Hepatocyte (in vitro differentiated cells): ENCODE data around the gene FOXN3. TPM values are rescaled to one million over a fixed set of nuclear protein-coding genes. Genes with fewer than 3 reads are reported as not detected.
A peak's percentile ranks its signal among the peaks of the same experiment; 100 is the strongest.

Experiments
- DNase-seq: peaks from one replicate; pipeline ENCODE4 v3.0.0-alpha.2; 2016; ENCODE audit warnings: low spot score
- H2AFZ ChIP-seq: fragments of 200-600 bp; sonication (generic); 2 replicates; pipeline ENCODE4 v1.6.0; 2016; ENCODE audit warnings: antibody characterized with exemption, mild to moderate bottlenecking
- H3K27ac ChIP-seq: fragments of 200-600 bp; sonication (generic); 2 replicates; pipeline ENCODE4 v1.5.1; 2016; ENCODE audit warnings: mild to moderate bottlenecking
- H3K27me3 ChIP-seq: fragments of 200-600 bp; sonication (generic); 2 replicates; pipeline ENCODE4 v1.6.1; 2016
- H3K36me3 ChIP-seq: fragments of 200-600 bp; sonication (generic); replicated peaks from 2 replicates; pipeline ENCODE4 v1.5.1; 2016; ENCODE audit warnings: low read depth; ENCODE audit not compliant: insufficient read depth
- H3K4me1 ChIP-seq: fragments of 200-600 bp; sonication (generic); 2 replicates; pipeline ENCODE4 v1.5.1; 2016; ENCODE audit warnings: mild to moderate bottlenecking, moderate library complexity; ENCODE audit not compliant: insufficient read depth
- H3K4me2 ChIP-seq: fragments of 200-600 bp; sonication (generic); 2 replicates; pipeline ENCODE4 v1.6.0; 2016
- H3K4me3 ChIP-seq: fragments of 200-600 bp; sonication (generic); 2 replicates; pipeline ENCODE4 v1.5.1; 2016; ENCODE audit warnings: mild to moderate bottlenecking
- H3K79me2 ChIP-seq: fragments of 200-600 bp; sonication (generic); 2 replicates; pipeline ENCODE4 v1.6.0; 2017; ENCODE audit warnings: mild to moderate bottlenecking
- H3K9me2 ChIP-seq: fragments of 200-600 bp; sonication (generic); replicated peaks from 2 replicates; pipeline ENCODE4 v1.6.0; 2017; ENCODE audit warnings: mild to moderate bottlenecking; ENCODE audit not compliant: insufficient read depth
- H3K9me3 ChIP-seq: fragments of 200-600 bp; sonication (generic); 2 replicates; pipeline ENCODE4 v1.5.1; 2016; ENCODE audit warnings: low read depth, mild to moderate bottlenecking
- H4K20me1 ChIP-seq: fragments of 200-600 bp; sonication (generic); 2 replicates; pipeline ENCODE4 v1.6.0; 2016; ENCODE audit warnings: mild to moderate bottlenecking; ENCODE audit not compliant: insufficient read depth, poor library complexity, severe bottlenecking
- EZH2 ChIP-seq: fragments of 200-600 bp; sonication (generic); IDR thresholded peaks from 2 replicates; pipeline ENCODE4 v1.6.1; 2016; ENCODE audit warnings: antibody characterized with exemption, mild to moderate bottlenecking, borderline replicate concordance
- EZH2phosphoT487 ChIP-seq: fragments of 200-600 bp; sonication (generic); IDR thresholded peaks from one replicate; pipeline ENCODE4 v1.6.1; 2018; ENCODE audit warnings: antibody characterized with exemption, mild to moderate bottlenecking, low read depth, moderate library complexity; ENCODE audit not compliant: unreplicated experiment, severe bottlenecking
- WGBS: methylation state at CpG from one replicate; pipeline ENCODE4 v1.1.6; 2016; ENCODE audit warnings: low lambda C conversion rate; ENCODE audit errors: missing lambda C conversion rate; 5-methylcytosine and 5-hydroxymethylcytosine counted together
- polyA plus RNA-seq: library from polyadenylated mRNA; unstranded; fragments of >200 nt; fragmentation: Nextera tagmentation; extraction: Ambion mirVana; gene quantifications from 2 replicates; pipeline ENCODE4 v1.2.1, GENCODE V29; 2016
- total RNA-seq: library from RNA; depleted of rRNA; stranded (reverse); fragments of >200 nt; gene quantifications from 2 replicates; pipeline ENCODE4 v1.2.3, GENCODE V29; 2014
- TF ChIP-seq, protein P1 (sequence below): fragments of 200-600 bp; sonication (generic); IDR thresholded peaks from 2 replicates; pipeline ENCODE4 v1.5.1; 2016; ENCODE audit warnings: antibody characterized with exemption, mild to moderate bottlenecking; ENCODE audit not compliant: poor library complexity

The FOXN3 gene
- total and polyA plus RNA-seq, 2 experiments from 2014 or later, result 42.2 to 47.6 TPM

DNA sequence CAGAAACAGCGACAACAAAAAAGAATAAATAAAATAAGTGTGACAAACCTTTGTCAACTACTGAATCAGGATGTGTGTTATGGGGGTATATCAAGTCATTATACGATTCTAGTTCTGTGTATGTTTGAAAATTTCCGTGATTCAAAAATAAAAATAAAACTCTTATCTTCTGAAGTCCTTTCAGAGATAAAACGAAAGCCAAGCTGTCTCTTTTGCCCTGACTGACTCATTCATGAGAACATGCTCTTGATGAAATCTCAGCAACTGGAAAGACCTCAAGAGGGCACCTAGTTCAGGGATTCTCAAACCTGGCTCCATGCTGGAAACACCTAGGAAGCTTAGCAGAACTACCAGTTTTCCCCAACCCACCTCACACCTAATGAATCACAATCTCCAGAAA, 9.2 kb downstream of the FOXN3 start:
- H3K4me3 ChIP-seq, result no peak overlapping the region
- H3K4me1 ChIP-seq, result no peaks in the 10 kb centered on the region
- peak overlapping the region; percentile 28 for H3K4me2 ChIP-seq
- H3K9me3 ChIP-seq, result no peaks in the 10 kb centered on the region
- peak overlapping the region; percentile 40 for H3K27ac ChIP-seq
- peaks cover 99% of the 10 kb centered on the region for H3K79me2 ChIP-seq
- WGBS, result 67% methylated on average over 4 of the region's 4 CpGs
- DNase-seq, result peak; percentile 42
- H2AFZ ChIP-seq, result no peak overlapping the region
- H3K36me3 ChIP-seq, result no peaks in the 10 kb centered on the region
- peaks cover 43% of the 10 kb centered on the region for H4K20me1 ChIP-seq
- TF ChIP-seq EZH2phosphoT487, result no peak
- TF ChIP-seq EZH2, result no peak
- TF ChIP-seq, protein P1, sequence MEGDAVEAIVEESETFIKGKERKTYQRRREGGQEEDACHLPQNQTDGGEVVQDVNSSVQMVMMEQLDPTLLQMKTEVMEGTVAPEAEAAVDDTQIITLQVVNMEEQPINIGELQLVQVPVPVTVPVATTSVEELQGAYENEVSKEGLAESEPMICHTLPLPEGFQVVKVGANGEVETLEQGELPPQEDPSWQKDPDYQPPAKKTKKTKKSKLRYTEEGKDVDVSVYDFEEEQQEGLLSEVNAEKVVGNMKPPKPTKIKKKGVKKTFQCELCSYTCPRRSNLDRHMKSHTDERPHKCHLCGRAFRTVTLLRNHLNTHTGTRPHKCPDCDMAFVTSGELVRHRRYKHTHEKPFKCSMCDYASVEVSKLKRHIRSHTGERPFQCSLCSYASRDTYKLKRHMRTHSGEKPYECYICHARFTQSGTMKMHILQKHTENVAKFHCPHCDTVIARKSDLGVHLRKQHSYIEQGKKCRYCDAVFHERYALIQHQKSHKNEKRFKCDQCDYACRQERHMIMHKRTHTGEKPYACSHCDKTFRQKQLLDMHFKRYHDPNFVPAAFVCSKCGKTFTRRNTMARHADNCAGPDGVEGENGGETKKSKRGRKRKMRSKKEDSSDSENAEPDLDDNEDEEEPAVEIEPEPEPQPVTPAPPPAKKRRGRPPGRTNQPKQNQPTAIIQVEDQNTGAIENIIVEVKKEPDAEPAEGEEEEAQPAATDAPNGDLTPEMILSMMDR, result no peak
- no peaks in the 10 kb centered on the region for H3K9me2 ChIP-seq
- H3K27me3 ChIP-seq, result no peaks in the 10 kb centered on the region

DNA sequence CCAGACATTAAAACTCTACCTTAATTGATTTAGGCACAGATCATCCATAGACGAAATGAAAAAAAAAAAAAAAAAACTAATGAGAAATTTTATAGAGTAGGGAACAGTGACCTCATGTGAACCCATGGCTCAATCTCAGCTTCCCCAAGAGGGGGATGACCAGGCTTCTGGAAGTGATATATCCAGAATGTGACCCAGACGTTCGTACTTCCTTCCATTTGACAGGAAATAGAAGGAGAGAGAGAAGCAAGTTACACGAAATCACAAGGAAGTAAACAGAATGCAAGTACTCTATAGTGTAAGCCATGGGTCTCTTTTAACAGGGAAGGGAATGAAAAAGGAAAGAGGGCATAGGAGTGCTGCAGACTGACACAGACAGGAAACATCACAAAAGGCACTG, 10.1 kb downstream of the FOXN3 start:
- Histone ChIP-seq H3K9me2 (no peaks in the 10 kb centered on the region), H3K27me3 (no peaks in the 10 kb centered on the region), H3K9me3 (no peaks in the 10 kb centered on the region), H2AFZ (no peak overlapping the region), H3K27ac (no peak overlapping the region), H3K4me3 (no peak overlapping the region), H3K4me2 (no peak overlapping the region), H3K4me1 (no peaks in the 10 kb centered on the region), H4K20me1 (peaks cover 43% of the 10 kb centered on the region), H3K79me2 (peaks cover 99% of the 10 kb centered on the region), H3K36me3 (no peaks in the 10 kb centered on the region)
- TF ChIP-seq, protein P1, result no peak
- no peak for TF ChIP-seq EZH2phosphoT487
- TF ChIP-seq EZH2, result no peak
- WGBS, result 58% methylated on average over 4 of the region's 4 CpGs
- DNase-seq, result no peak

DNA sequence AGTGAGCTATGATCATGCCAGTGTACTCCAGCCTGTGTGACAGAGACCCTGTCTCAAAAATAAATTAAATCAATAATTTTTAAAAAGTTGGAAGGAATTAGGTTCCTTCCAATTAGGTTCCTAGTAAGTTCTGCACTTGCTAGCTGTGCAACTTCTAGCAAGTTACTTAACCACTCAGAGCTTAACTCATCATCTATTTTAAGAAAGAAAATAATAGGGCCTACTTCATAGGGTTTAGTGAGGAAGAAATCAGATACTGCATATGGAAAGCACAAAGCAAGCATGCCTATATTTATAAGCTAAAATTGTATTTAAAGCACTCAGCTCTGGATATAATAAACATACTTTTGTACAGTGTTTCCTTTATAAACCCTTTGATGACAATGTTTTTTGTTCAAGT, 10.7 kb downstream of the FOXN3 start:
- no peak overlapping the region for H3K27ac ChIP-seq
- H3K4me3 ChIP-seq, result no peak overlapping the region
- no peaks in the 10 kb centered on the region for H3K9me2 ChIP-seq
- no peak overlapping the region for H2AFZ ChIP-seq
- H3K9me3 ChIP-seq, result no peaks in the 10 kb centered on the region
- H3K27me3 ChIP-seq, result no peaks in the 10 kb centered on the region
- TF ChIP-seq, protein P1, result no peak
- TF ChIP-seq EZH2phosphoT487, result no peak
- no peak for TF ChIP-seq EZH2
- H3K4me1 ChIP-seq, result no peaks in the 10 kb centered on the region
- no peaks in the 10 kb centered on the region for H3K36me3 ChIP-seq
- DNase-seq, result no peak
- peaks cover 47% of the 10 kb centered on the region for H4K20me1 ChIP-seq
- H3K4me2 ChIP-seq, result no peak overlapping the region
- peaks cover 99% of the 10 kb centered on the region for H3K79me2 ChIP-seq

GRCh38 chr14:89405712-89406111, 11.3 kb downstream of the FOXN3 start:
- peaks cover 54% of the 10 kb centered on the region for H4K20me1 ChIP-seq
- no peaks in the 10 kb centered on the region for H3K9me3 ChIP-seq
- 96% methylated on average over 5 of the region's 5 CpGs for WGBS
- H3K27me3 ChIP-seq, result no peaks in the 10 kb centered on the region
- no peak for DNase-seq
- H3K36me3 ChIP-seq, result no peaks in the 10 kb centered on the region
- TF ChIP-seq, protein P1, result no peak
- TF ChIP-seq EZH2phosphoT487 (no peak), EZH2 (no peak)
- no peaks in the 10 kb centered on the region for H3K4me1 ChIP-seq
- H3K27ac ChIP-seq, result no peak overlapping the region
- H3K9me2 ChIP-seq, result no peaks in the 10 kb centered on the region
- no peak overlapping the region for H3K4me3 ChIP-seq
- H3K4me2 ChIP-seq, result no peak overlapping the region
- no peak overlapping the region for H2AFZ ChIP-seq
- H3K79me2 ChIP-seq, result peaks cover 99% of the 10 kb centered on the region
